SH-SY5Y (cell line): ENCODE measurements around the gene MAB21L1.

Experiments
- GATA2 ChIP-seq: IDR thresholded peaks from 2 replicates; pipeline ENCODE4 v1.6.1; 2011; ENCODE audit warnings: mild to moderate bottlenecking, low read depth, low read length
- GATA3 ChIP-seq: IDR thresholded peaks from 2 replicates; pipeline ENCODE4 v1.6.1; 2011; ENCODE audit warnings: low read depth, mild to moderate bottlenecking, low read length, moderate library complexity

GRCh38 chr13:35477386-35477946 is 977 bp upstream of the MAB21L1 start:
- no peak for TF ChIP-seq GATA2
- TF ChIP-seq GATA3: no peak; the same call in 1 of the 2 replicates
